Keratinocyte (primary cell): ENCODE measurements around the gene LDLRAD4. TPM values are rescaled to one million over a fixed set of nuclear protein-coding genes. Genes with fewer than 3 reads are reported as not detected.

Experiments used
- DNase-seq: peaks from one replicate; pipeline ENCODE4 v3.0.0-alpha.2; 2011; ENCODE audit warnings: low read depth, missing footprints, low spot score
- FAIRE-seq: peaks from 2 replicates; lab custom pipeline; 2011; peaks lifted over from hg19 to GRCh38; lab: Jason Lieb, UNC
- H2AFZ ChIP-seq: 2 replicates; pipeline ENCODE4 v1.6.0; 2012; ENCODE audit warnings: low read length, control low read depth, inconsistent platforms; ENCODE audit not compliant: control insufficient read depth
- H3K27ac ChIP-seq: 2 replicates; pipeline ENCODE4 v1.5.1; 2011; ENCODE audit warnings: low read length; ENCODE audit not compliant: control insufficient read depth, insufficient read depth
- H3K27me3 ChIP-seq: 3 replicates; pipeline ENCODE4 v1.6.0; 2011; ENCODE audit warnings: low read length; ENCODE audit not compliant: control insufficient read depth, insufficient read depth; ENCODE audit errors: extremely low read depth
- H3K36me3 ChIP-seq, 2 experiments: 2 replicates in 1 of 2; 3 replicates in 1 of 2; pipeline ENCODE4 v1.5.1; 2011; ENCODE audit warnings: low read length in 2 of 2, mild to moderate bottlenecking in 1 of 2; ENCODE audit not compliant: control insufficient read depth in 2 of 2, insufficient read depth in 2 of 2; ENCODE audit errors: extremely low read depth in 1 of 2
- H3K4me1 ChIP-seq: 3 replicates; pipeline ENCODE4 v1.5.1; 2011; ENCODE audit warnings: low read length; ENCODE audit not compliant: control insufficient read depth, insufficient read depth; ENCODE audit errors: extremely low read depth
- H3K4me2 ChIP-seq: 3 replicates; pipeline ENCODE4 v1.6.0; 2011; ENCODE audit warnings: low read depth, low read length; ENCODE audit not compliant: control insufficient read depth, insufficient read depth; ENCODE audit errors: extremely low read depth
- H3K4me3 ChIP-seq, 3 experiments: fragments of 200-600 bp in 1 of 3; sonication (generic) in 1 of 3; 2 replicates in 2 of 3; 3 replicates in 1 of 3; pipeline ENCODE4 v1.5.1; 2011 to 2016; ENCODE audit warnings: low read length in 3 of 3, mild to moderate bottlenecking in 3 of 3, control low read depth in 2 of 3, inconsistent platforms in 1 of 3, low read depth in 1 of 3, mixed read lengths in 1 of 3, mixed run types in 1 of 3, moderate library complexity in 1 of 3; ENCODE audit not compliant: control insufficient read depth in 2 of 3, insufficient read depth in 2 of 3; ENCODE audit errors: extremely low read depth in 1 of 3
- H3K79me2 ChIP-seq: 2 replicates; pipeline ENCODE4 v1.6.0; 2012; ENCODE audit warnings: low read length; ENCODE audit not compliant: control insufficient read depth, insufficient read depth
- H3K9ac ChIP-seq: 3 replicates; pipeline ENCODE4 v1.6.0; 2011; ENCODE audit warnings: low read length; ENCODE audit not compliant: control insufficient read depth, insufficient read depth; ENCODE audit errors: extremely low read depth
- H3K9me1 ChIP-seq: 3 replicates; pipeline ENCODE4 v1.6.0; 2011; ENCODE audit warnings: low read length; ENCODE audit not compliant: control insufficient read depth, insufficient read depth; ENCODE audit errors: extremely low read depth
- H3K9me3 ChIP-seq: 2 replicates; pipeline ENCODE4 v1.5.1; 2012; ENCODE audit warnings: low read depth, low read length; ENCODE audit not compliant: control insufficient read depth
- H4K20me1 ChIP-seq: 3 replicates; pipeline ENCODE4 v1.6.0; 2011; ENCODE audit warnings: low read length; ENCODE audit not compliant: control insufficient read depth, insufficient read depth; ENCODE audit errors: extremely low read depth
- CTCF ChIP-seq, 3 experiments: IDR thresholded peaks in 1 of 3; conservative IDR thresholded peaks in 1 of 3; optimal IDR thresholded peaks in 1 of 3; 2 replicates in 2 of 3; 3 replicates in 1 of 3; pipeline versions ENCODE3 to v1.5.1; 2011; ENCODE audit warnings: low read length in 3 of 3, mild to moderate bottlenecking in 3 of 3, moderate library complexity in 2 of 3, control low read depth in 1 of 3, inconsistent platforms in 1 of 3; ENCODE audit not compliant: insufficient read depth in 2 of 3; ENCODE audit errors: extremely low read depth in 1 of 3
- EZH2 ChIP-seq: IDR thresholded peaks from one replicate; pipeline ENCODE4 v1.6.1; 2012; ENCODE audit warnings: inconsistent platforms, mild to moderate bottlenecking, low read length, moderate library complexity
- dilution Hi-C: fragments of 300-500 bp; cut with MboI; formaldehyde crosslinking; loops from one replicate; pipeline ENCODE4 v1.7.0; 2020; ENCODE audit warnings: low sequenced_read_pairs; ENCODE audit not compliant: extremely low pct_ligation_motif_present
- polyA plus RNA-seq, 5 experiments: library from polyadenylated mRNA; depleted of rRNA in 3 of 5; stranded (reverse) in 3 of 5; stranded (forward) in 1 of 5; unstranded in 1 of 5; fragments of >200 nt; gene quantifications; 1 replicate in 1 of 5; 2 replicates in 3 of 5; 3 replicates in 1 of 5; pipeline versions ENCODE4 v1.2.1 to v1.2.3, GENCODE V29; 2011 to 2012; ENCODE audit warnings: missing spikeins in 2 of 5, low read depth in 1 of 5, low replicate concordance in 1 of 5

The LDLRAD4 gene
- polyA plus RNA-seq, 1 donor (not counting 4 experiments of a cell fraction or from before 2014, with no cell fraction given) = not detected

GRCh38 chr18:13420969-13421686 lies 202.6 kb downstream of the LDLRAD4 start:
- Histone ChIP-seq H4K20me1 (no peaks in the 10 kb centered on the region), H3K79me2 (no peaks in the 10 kb centered on the region), H3K4me2 (no peak overlapping the region), H3K9me1 (no peaks in the 10 kb centered on the region), H3K9ac (no peak overlapping the region), H3K9me3 (no peaks in the 10 kb centered on the region), H3K27ac (no peak overlapping the region), H3K27me3 (no peaks in the 10 kb centered on the region), H3K4me1 (no peaks in the 10 kb centered on the region), H2AFZ (no peak overlapping the region), H3K36me3 (no peaks in the 10 kb centered on the region), H3K4me3 (no peak overlapping the region)
- FAIRE-seq (no peak), DNase-seq (no peak)
- no peak for TF ChIP-seq CTCF (optimal IDR thresholded peaks at IDR 0.05 in 1 of 3, IDR thresholded peaks at IDR 0.05 in 1 of 3, conservative IDR thresholded peaks at IDR 0.05 in 1 of 3; ENCODE audit: extremely low read depth in 1 of 3, insufficient read depth in 2 of 3, low read length in 3 of 3)
- dilution Hi-C loops = no loop called here

GRCh38 chr18:13422541-13423147 lies 204.1 kb downstream of the LDLRAD4 start:
- Histone ChIP-seq H3K9ac (no peak overlapping the region), H3K4me1 (no peaks in the 10 kb centered on the region), H3K79me2 (no peaks in the 10 kb centered on the region), H3K9me3 (no peaks in the 10 kb centered on the region), H4K20me1 (no peaks in the 10 kb centered on the region), H2AFZ (no peak overlapping the region), H3K27me3 (no peaks in the 10 kb centered on the region), H3K27ac (no peak overlapping the region), H3K36me3 (no peaks in the 10 kb centered on the region), H3K4me2 (no peak overlapping the region), H3K9me1 (no peaks in the 10 kb centered on the region), H3K4me3 (no peak overlapping the region)
- no peak for DNase-seq
- dilution Hi-C loops = no loop called here
- no peak for FAIRE-seq
- TF ChIP-seq EZH2 (no peak), CTCF (optimal IDR thresholded peaks at IDR 0.05 in 1 of 3, IDR thresholded peaks at IDR 0.05 in 1 of 3, conservative IDR thresholded peaks at IDR 0.05 in 1 of 3; ENCODE audit: extremely low read depth in 1 of 3, insufficient read depth in 2 of 3, low read length in 3 of 3) (no peak)
